ENCODE data around the gene TMEM45B.

TMEM45B gene

DNA sequence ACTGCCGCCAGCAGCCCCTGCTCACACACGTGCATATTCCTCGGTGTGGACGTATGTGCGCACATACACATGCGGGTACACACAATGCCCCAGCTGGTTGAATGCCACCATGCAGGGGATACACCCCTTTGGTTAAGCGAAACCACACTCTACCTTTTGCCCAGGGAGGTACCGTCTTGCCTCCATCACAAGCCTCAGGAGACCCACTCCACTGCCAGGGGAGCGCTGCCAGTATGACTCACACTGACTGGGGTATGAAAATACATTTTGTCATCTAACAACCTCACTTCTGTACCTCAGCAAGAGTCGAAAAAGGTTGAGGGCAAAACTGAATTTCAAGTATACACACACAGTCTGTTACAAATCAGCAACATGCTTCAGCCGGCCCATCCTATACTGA lies 39.4 kb downstream of the TMEM45B start:
- TF ChIP-seq, protein P1, sequence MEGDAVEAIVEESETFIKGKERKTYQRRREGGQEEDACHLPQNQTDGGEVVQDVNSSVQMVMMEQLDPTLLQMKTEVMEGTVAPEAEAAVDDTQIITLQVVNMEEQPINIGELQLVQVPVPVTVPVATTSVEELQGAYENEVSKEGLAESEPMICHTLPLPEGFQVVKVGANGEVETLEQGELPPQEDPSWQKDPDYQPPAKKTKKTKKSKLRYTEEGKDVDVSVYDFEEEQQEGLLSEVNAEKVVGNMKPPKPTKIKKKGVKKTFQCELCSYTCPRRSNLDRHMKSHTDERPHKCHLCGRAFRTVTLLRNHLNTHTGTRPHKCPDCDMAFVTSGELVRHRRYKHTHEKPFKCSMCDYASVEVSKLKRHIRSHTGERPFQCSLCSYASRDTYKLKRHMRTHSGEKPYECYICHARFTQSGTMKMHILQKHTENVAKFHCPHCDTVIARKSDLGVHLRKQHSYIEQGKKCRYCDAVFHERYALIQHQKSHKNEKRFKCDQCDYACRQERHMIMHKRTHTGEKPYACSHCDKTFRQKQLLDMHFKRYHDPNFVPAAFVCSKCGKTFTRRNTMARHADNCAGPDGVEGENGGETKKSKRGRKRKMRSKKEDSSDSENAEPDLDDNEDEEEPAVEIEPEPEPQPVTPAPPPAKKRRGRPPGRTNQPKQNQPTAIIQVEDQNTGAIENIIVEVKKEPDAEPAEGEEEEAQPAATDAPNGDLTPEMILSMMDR (conservative IDR thresholded peaks at IDR 0.05; ENCODE audit: low read depth, low read length) = no peak
- Histone ChIP-seq H3K79me2 (ENCODE audit: insufficient read depth, low read depth) (no peaks in the 10 kb centered on the region), H3K27ac (no peak overlapping the region), H2AFZ (ENCODE audit: low read depth) (no peak overlapping the region), H3K4me3 (IDR thresholded peaks at IDR 0.05; ENCODE audit: insufficient read depth, low read depth, low read length) (no peak overlapping the region), H3K4me1 (ENCODE audit: low read depth, poor library complexity, severe bottlenecking) (peaks cover 16% of the 10 kb centered on the region), H3K27me3 (ENCODE audit: insufficient read depth, low read depth) (no peaks in the 10 kb centered on the region), H3K9ac (no peak overlapping the region), H4K20me1 (ENCODE audit: insufficient read depth) (no peaks in the 10 kb centered on the region), H3K4me2 (no peak overlapping the region), H3K36me3 (ENCODE audit: insufficient read depth) (no peaks in the 10 kb centered on the region)

DNA sequence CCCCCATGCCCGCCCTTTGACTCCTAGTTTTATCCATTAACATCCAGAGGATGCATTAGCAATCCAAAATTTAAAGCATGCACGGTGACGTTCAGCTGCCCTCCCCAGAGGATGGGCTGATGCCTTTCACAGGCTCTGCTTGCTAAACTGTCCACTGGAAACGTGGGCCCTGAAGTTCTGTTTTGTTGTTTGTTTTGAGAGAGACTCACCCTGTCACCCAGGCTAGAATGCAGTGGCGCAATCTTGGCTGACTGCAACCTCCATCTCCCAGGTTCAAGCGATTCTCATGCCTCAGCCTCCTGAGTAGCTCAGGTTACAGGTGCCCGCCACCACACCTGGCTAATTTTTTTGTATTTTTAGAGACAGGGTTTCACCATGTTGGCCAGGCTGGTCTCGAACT lies 40.4 kb downstream of the TMEM45B start:
- Histone ChIP-seq H3K27ac (no peak overlapping the region), H2AFZ (ENCODE audit: low read depth) (no peak overlapping the region), H3K79me2 (ENCODE audit: insufficient read depth, low read depth) (no peaks in the 10 kb centered on the region), H3K9ac (no peak overlapping the region), H3K36me3 (ENCODE audit: insufficient read depth) (no peaks in the 10 kb centered on the region), H3K27me3 (ENCODE audit: insufficient read depth, low read depth) (no peaks in the 10 kb centered on the region), H3K4me3 (IDR thresholded peaks at IDR 0.05; ENCODE audit: insufficient read depth, low read depth, low read length) (no peak overlapping the region), H3K4me2 (no peak overlapping the region), H3K4me1 (ENCODE audit: low read depth, poor library complexity, severe bottlenecking) (peaks cover 16% of the 10 kb centered on the region), H4K20me1 (ENCODE audit: insufficient read depth) (no peaks in the 10 kb centered on the region)
- TF ChIP-seq, protein P1 (conservative IDR thresholded peaks at IDR 0.05; ENCODE audit: low read depth, low read length) = no peak

GRCh38 chr11:129861702-129862522 lies 46.3 kb downstream of the TMEM45B start:
- H3K27ac ChIP-seq = no peak overlapping the region
- H3K36me3 ChIP-seq (ENCODE audit: insufficient read depth) = no peaks in the 10 kb centered on the region
- H4K20me1 ChIP-seq (ENCODE audit: insufficient read depth) = no peaks in the 10 kb centered on the region
- TF ChIP-seq, protein P1 (conservative IDR thresholded peaks at IDR 0.05; ENCODE audit: low read depth, low read length) = no peak
- no peaks in the 10 kb centered on the region for H3K79me2 ChIP-seq (ENCODE audit: insufficient read depth, low read depth)
- H3K4me2 ChIP-seq = no peak overlapping the region
- H3K9ac ChIP-seq = no peak overlapping the region
- H3K27me3 ChIP-seq (ENCODE audit: insufficient read depth, low read depth) = no peaks in the 10 kb centered on the region
- H3K4me1 ChIP-seq (ENCODE audit: low read depth, poor library complexity, severe bottlenecking) = no peaks in the 10 kb centered on the region
- no peak overlapping the region for H2AFZ ChIP-seq (ENCODE audit: low read depth)
- H3K4me3 ChIP-seq (IDR thresholded peaks at IDR 0.05; ENCODE audit: insufficient read depth, low read depth, low read length) = no peak overlapping the region

- Histone ChIP-seq H3K4me3 (IDR thresholded peaks at IDR 0.05; ENCODE audit: insufficient read depth, low read depth, low read length) (no peak overlapping the region), H3K27me3 (ENCODE audit: insufficient read depth, low read depth) (no peaks in the 10 kb centered on the region), H3K79me2 (ENCODE audit: insufficient read depth, low read depth) (no peaks in the 10 kb centered on the region), H3K4me2 (no peak overlapping the region), H4K20me1 (ENCODE audit: insufficient read depth) (no peaks in the 10 kb centered on the region), H2AFZ (ENCODE audit: low read depth) (no peak overlapping the region), H3K27ac (no peak overlapping the region), H3K4me1 (ENCODE audit: low read depth, poor library complexity, severe bottlenecking) (no peaks in the 10 kb centered on the region), H3K36me3 (ENCODE audit: insufficient read depth) (no peaks in the 10 kb centered on the region), H3K9ac (no peak overlapping the region)
- TF ChIP-seq, protein P1 (conservative IDR thresholded peaks at IDR 0.05; ENCODE audit: low read depth, low read length) = no peak
These were observed 49.2 kb downstream of the TMEM45B start for GRCh38 chr11:129864811-129865210.

Data from KMS-11 (cell line).